B cell (primary cell): ENCODE results near the gene VOPP1.

Experiments
- CTCF ChIP-seq: fragments of 200-600 bp; IDR thresholded peaks from one replicate; pipeline ENCODE4 v1.8.0; 2022; ENCODE audit warnings: antibody characterized with exemption, mild to moderate bottlenecking
- EZH2 ChIP-seq: IDR thresholded peaks from 2 replicates; pipeline ENCODE4 v1.6.1; 2012; ENCODE audit warnings: borderline replicate concordance, low read depth, mild to moderate bottlenecking, moderate library complexity, low read length; ENCODE audit not compliant: insufficient read depth, poor library complexity, severe bottlenecking

DNA sequence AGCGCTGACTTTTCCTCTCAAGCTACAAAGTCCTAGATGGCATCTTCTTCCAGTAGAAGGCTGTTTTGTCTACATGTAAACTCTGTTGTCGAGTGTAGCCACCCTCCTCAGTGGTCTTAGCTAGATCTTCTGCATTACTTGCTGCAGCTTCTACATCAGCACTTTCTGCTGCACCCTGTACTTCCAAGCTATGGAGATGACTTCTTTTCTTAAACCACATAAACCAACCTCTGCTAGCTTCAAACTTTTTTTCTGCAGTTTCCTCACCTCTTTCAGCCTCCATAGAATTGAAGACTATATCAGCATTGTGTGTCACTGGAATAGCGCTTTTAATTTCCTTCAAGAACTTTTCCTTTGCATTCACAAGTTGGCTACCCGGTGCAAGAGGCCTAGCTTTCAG, 119.3 kb downstream of the VOPP1 start:
- TF ChIP-seq CTCF (no peak), EZH2 (no peak)
